Measurements from ENCODE around the gene OTOF. TPM values are rescaled to one million over a fixed set of nuclear protein-coding genes. Genes with fewer than 3 reads are reported as not detected.

The OTOF gene
- total and polyA plus RNA-seq, 7 donors: 0.14 to 2.2 (median 0.34) TPM

GRCh38 chr2:26492749-26493515 lies 15.0 kb upstream of the OTOF start:
- no peak for TF ChIP-seq CTCF (IDR thresholded peaks at IDR 0.05)
- WGBS, 3 donors: 89 to 93% (median 90%) methylated on average over 7 of the region's 7 CpGs
- no peak for ATAC-seq

GRCh38 chr2:26491563-26492167 lies 13.7 kb upstream of the OTOF start:
- Histone ChIP-seq H3K4me3 (no peak overlapping the region), H3K27ac (no peak overlapping the region), H3K4me1 (peaks cover 4% of the 10 kb centered on the region), H3K9me3 (no peaks in the 10 kb centered on the region), H3K36me3 (ENCODE audit: insufficient read depth in 1 of 2, low read depth in 1 of 2) (no peaks in the 10 kb centered on the region), H3K27me3 (ENCODE audit: insufficient read depth in 3 of 3, low read length in 2 of 3) (no peaks in the 10 kb centered on the region)
- intact Hi-C loops (cut with DNase I): no loop called here
- DNase-seq: no peak
- TF ChIP-seq CTCF (IDR thresholded peaks at IDR 0.05): no peak
- no peak for ATAC-seq
- 52 to 61% (median 56%) methylated on average over 8 of the region's 8 CpGs for WGBS, 3 donors

More at GRCh38 chr2:26492749-26493515, 15.0 kb upstream of the OTOF start:
- H3K36me3 ChIP-seq (ENCODE audit: insufficient read depth in 1 of 2, low read depth in 1 of 2): no peaks in the 10 kb centered on the region
- no peak overlapping the region for H3K27ac ChIP-seq
- no peaks in the 10 kb centered on the region for H3K27me3 ChIP-seq (ENCODE audit: insufficient read depth in 3 of 3, low read length in 2 of 3)
- H3K4me3 ChIP-seq: no peak overlapping the region
- intact Hi-C loops (cut with DNase I): no loop called here
- DNase-seq: peak in 1 of 2 donors; percentile 38
- H3K9me3 ChIP-seq: no peaks in the 10 kb centered on the region
- H3K4me1 ChIP-seq: peaks cover 4% of the 10 kb centered on the region

GRCh38 chr2:26489213-26489850 lies 11.4 kb upstream of the OTOF start:
- no peaks in the 10 kb centered on the region for H3K36me3 ChIP-seq (ENCODE audit: insufficient read depth in 1 of 2, low read depth in 1 of 2)
- no peak for TF ChIP-seq CTCF (IDR thresholded peaks at IDR 0.05)
- no peaks in the 10 kb centered on the region for H3K9me3 ChIP-seq
- intact Hi-C loops (cut with DNase I): no loop called here
- H3K27me3 ChIP-seq (ENCODE audit: insufficient read depth in 3 of 3, low read length in 2 of 3): no peaks in the 10 kb centered on the region
- H3K27ac ChIP-seq: no peak overlapping the region
- H3K4me3 ChIP-seq: no peak overlapping the region
- ATAC-seq: no peak
- WGBS, 3 donors: 90 to 93% (median 90%) methylated on average over 19 of the region's 19 CpGs
- DNase-seq: no peak
- peaks cover 7% of the 10 kb centered on the region for H3K4me1 ChIP-seq

- Histone ChIP-seq H3K4me1 (peaks cover 14% of the 10 kb centered on the region), H3K27ac (no peak overlapping the region), H3K27me3 (ENCODE audit: insufficient read depth in 3 of 3, low read length in 2 of 3) (no peaks in the 10 kb centered on the region), H3K36me3 (ENCODE audit: insufficient read depth in 1 of 2, low read depth in 1 of 2) (no peaks in the 10 kb centered on the region), H3K9me3 (no peaks in the 10 kb centered on the region), H3K4me3 (no peak overlapping the region)
- TF ChIP-seq CTCF (IDR thresholded peaks at IDR 0.05): no peak
- intact Hi-C loops (cut with DNase I): no loop called here
- 75 to 85% (median 79%) methylated on average over 20 of the region's 20 CpGs for WGBS, 3 donors
- ATAC-seq: no peak
- DNase-seq: no peak
These were observed 10.7 kb upstream of the OTOF start for GRCh38 chr2:26488463-26489212.
